Right ventricle myocardium superior (tissue), 1 donor: ENCODE results near the gene PRAMEF25. TPM values are rescaled to one million over a fixed set of nuclear protein-coding genes. Genes with fewer than 3 reads are reported as not detected.
"Not testable (repeated sequence)": the region's sequence is repeated elsewhere in the genome, so short reads cannot be mapped to it uniquely, and the experiment has no call there.

ENCODE experiments used
- ATAC-seq: fragments of 200-7000 bp; cut with Tn5 transposase; one replicate; pipeline ENCODE4 v1.9.1; 2020; ENCODE audit warnings: mild to moderate bottlenecking; ENCODE audit not compliant: poor library complexity
- DNase-seq: peaks from one replicate; pipeline ENCODE4 v3.0.0-alpha.2; 2020
- intact Hi-C: fragments of 100-400 bp; cut with DNase I; formaldehyde crosslinking; loops from one replicate; pipeline ENCODE4 v1.11.2; 2022
- long read RNA-seq: library from polyadenylated mRNA; unstranded; transcript quantifications from one replicate; pipeline ENCODE4 v2.0.0, GENCODE V29; 2021
- total RNA-seq: library from RNA; stranded (reverse); fragmentation: NEBNext Ultra II Directional; extraction: Animal tissue kit (Norgen Biotek cat#: 25700); gene quantifications from one replicate; pipeline ENCODE4 v1.2.1, GENCODE V29; 2021
- donor health status: DM: no; HTN: yes; CAD: no; lungs with severe emphysema.

PRAMEF25 gene
- not detected for total RNA-seq
- long read RNA-seq = 0 reads

DNA sequence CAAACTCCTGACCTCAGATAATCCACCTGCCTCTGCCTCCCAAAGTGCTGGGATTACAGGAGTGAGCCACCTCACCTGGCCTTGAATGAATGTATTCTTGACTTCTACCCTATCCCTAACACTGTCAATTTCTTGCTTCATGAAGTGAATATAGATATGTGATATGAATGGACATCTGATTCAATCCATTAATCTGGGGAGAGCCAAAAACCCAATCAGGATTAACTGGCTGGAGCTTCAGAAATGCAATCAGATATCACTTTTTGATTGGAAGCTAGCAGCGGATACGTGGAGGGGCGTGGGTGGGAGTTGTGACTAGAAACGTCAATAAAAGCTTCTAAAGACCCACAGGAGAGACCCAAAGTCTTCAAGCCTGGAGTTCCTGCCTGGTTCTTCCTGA is at the start of gene PRAMEF25:
Gene PRAMEF25, plus strand, starts transcription at position 301 of the 400 bp plus-strand sequence. CDS start 2,920 bp downstream, outside the sequence.
- intact Hi-C loops, ATAC-seq, DNase-seq: not testable (repeated sequence)

DNA sequence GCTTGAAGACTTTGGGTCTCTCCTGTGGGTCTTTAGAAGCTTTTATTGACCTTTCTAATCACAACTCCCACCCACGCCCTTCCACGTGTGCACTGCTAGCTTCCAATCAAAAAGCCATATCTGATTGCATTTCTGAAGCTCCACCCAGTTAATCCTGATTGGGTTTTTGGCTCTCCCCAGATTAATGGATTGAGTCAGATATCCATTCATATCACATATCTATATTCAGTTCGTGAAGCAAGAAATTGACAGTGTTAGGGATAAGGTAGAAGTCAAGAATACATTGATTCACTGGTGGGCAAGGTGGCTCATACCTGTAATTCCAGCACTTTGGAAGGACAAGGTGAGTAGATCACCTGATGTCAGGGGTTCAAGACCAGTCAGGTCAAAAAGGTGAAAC is 14.1 kb upstream of the PRAMEF25 start, which contains the start of gene PRAMEF27:
Gene PRAMEF27, minus strand, starts transcription at position 101 of the 400 bp plus-strand sequence. CDS start 2,916 bp downstream, outside the sequence.
- ATAC-seq, DNase-seq, intact Hi-C loops: not testable (repeated sequence)

DNA sequence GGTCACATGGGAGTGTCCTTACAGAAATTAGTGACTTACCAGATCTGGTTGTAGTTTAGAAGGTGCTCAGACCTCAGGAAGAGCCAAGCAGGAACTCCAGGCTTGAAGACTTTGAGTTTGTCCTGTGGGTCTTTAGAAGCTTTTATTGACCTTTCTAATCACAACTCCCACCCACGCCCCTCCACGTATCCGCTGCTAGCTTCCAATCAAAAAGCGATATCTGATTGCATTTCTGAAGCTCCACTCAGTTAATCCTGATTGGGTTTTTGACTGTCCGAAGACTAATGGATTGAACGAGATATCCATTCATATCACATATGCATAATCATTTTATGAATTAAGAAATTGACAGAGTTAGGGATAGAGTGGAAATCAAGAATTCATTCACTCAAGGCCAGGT is 46.2 kb downstream of the PRAMEF25 start, which contains the start of gene HNRNPCL2:
Gene HNRNPCL2, minus strand, starts transcription at position 101 of the 400 bp plus-strand sequence. CDS start 454 bp downstream, outside the sequence.
- intact Hi-C loops, ATAC-seq, DNase-seq: not testable (repeated sequence)

Other genes starting within 250 kb of the PRAMEF25 start
- not detected for gene PRAMEF11, start 239.4 kb upstream of the PRAMEF25 start, total RNA-seq
- not detected for gene HNRNPCL1, start 222.1 kb upstream of the PRAMEF25 start, total RNA-seq
- gene PRAMEF2, start 213.7 kb upstream of the PRAMEF25 start, total RNA-seq = not detected
- not detected for gene PRAMEF4, start 184.6 kb upstream of the PRAMEF25 start, total RNA-seq
- not detected for gene PRAMEF10, start 172.5 kb upstream of the PRAMEF25 start, total RNA-seq
- not detected for gene PRAMEF7, start 154.2 kb upstream of the PRAMEF25 start, total RNA-seq
- gene PRAMEF6, start 123.2 kb upstream of the PRAMEF25 start, total RNA-seq = not detected
- not detected for gene PRAMEF27, start 14.2 kb upstream of the PRAMEF25 start, total RNA-seq
- gene HNRNPCL3, start 10.0 kb upstream of the PRAMEF25 start, total RNA-seq = not detected
- gene HNRNPCL2, start 46.1 kb downstream of the PRAMEF25 start, total RNA-seq = not detected
- not detected for gene PRAMEF26, start 85.2 kb downstream of the PRAMEF25 start, total RNA-seq
- gene HNRNPCL4, start 94.9 kb downstream of the PRAMEF25 start, total RNA-seq = not detected
- gene PRAMEF9, start 101.1 kb downstream of the PRAMEF25 start, total RNA-seq = not detected
- not detected for gene PRAMEF13, start 130.6 kb downstream of the PRAMEF25 start, total RNA-seq
- gene PRAMEF18, start 155.4 kb downstream of the PRAMEF25 start, total RNA-seq = not detected
- gene PRAMEF5, start 183.4 kb downstream of the PRAMEF25 start, total RNA-seq = not detected
- not detected for gene PRAMEF8, start 214.4 kb downstream of the PRAMEF25 start, total RNA-seq
- gene PRAMEF33, start 232.8 kb downstream of the PRAMEF25 start, total RNA-seq = not detected
- gene PRAMEF15, start 244.8 kb downstream of the PRAMEF25 start, total RNA-seq = not detected